Keratinocyte (primary cell): ENCODE measurements around the gene KRTAP9-6.

Source experiments
- CTCF ChIP-seq, 3 experiments: IDR thresholded peaks in 1 of 3; conservative IDR thresholded peaks in 1 of 3; optimal IDR thresholded peaks in 1 of 3; 2 replicates in 2 of 3; 3 replicates in 1 of 3; pipeline versions ENCODE3 to v1.5.1; 2011; ENCODE audit warnings: low read length in 3 of 3, mild to moderate bottlenecking in 3 of 3, moderate library complexity in 2 of 3, control low read depth in 1 of 3, inconsistent platforms in 1 of 3; ENCODE audit not compliant: insufficient read depth in 2 of 3; ENCODE audit errors: extremely low read depth in 1 of 3
- EZH2 ChIP-seq: IDR thresholded peaks from one replicate; pipeline ENCODE4 v1.6.1; 2012; ENCODE audit warnings: inconsistent platforms, mild to moderate bottlenecking, low read length, moderate library complexity

GRCh38 chr17:41296846-41297245, 31.7 kb downstream of the KRTAP9-6 start:
- TF ChIP-seq EZH2 (no peak), CTCF (optimal IDR thresholded peaks at IDR 0.05 in 1 of 3, IDR thresholded peaks at IDR 0.05 in 1 of 3, conservative IDR thresholded peaks at IDR 0.05 in 1 of 3; ENCODE audit: extremely low read depth in 1 of 3, insufficient read depth in 2 of 3, low read length in 3 of 3) (no peak)
